CD4-positive, CD25-positive, alpha-beta regulatory T cell (primary cell): ENCODE data around the gene NF2. TPM values are rescaled to one million over a fixed set of nuclear protein-coding genes. Genes with fewer than 3 reads are reported as not detected.
A peak's percentile ranks its signal among the peaks of the same experiment; 100 is the strongest.
"Not testable (repeated sequence)": the region's sequence is repeated elsewhere in the genome, so short reads cannot be mapped to it uniquely, and the experiment has no call there.

Experiments
- ATAC-seq, 2 donors: fragments of 150-1000 bp; cut with Tn5 transposase; one replicate each; pipeline ENCODE4 v1.10.0; 2021; ENCODE audit warnings: low read depth in 2 of 2, moderate number of reproducible peaks in 2 of 2, moderate library complexity in 1 of 2
- DNase-seq, 3 donors: peaks; one replicate each; pipeline versions ENCODE4 v3.0.0 to v3.0.0-alpha.2; 2012 to 2022; ENCODE audit warnings: mixed read lengths in 1 of 3
- H3K27ac ChIP-seq: one replicate; pipeline ENCODE4 v1.7.0; 2013; ENCODE audit warnings: mild to moderate bottlenecking, low read length; ENCODE audit not compliant: insufficient read depth, poor library complexity, severe bottlenecking
- H3K27me3 ChIP-seq: one replicate; pipeline ENCODE4 v1.7.0; 2013; ENCODE audit warnings: low read length; ENCODE audit not compliant: control insufficient read depth, insufficient read depth
- H3K36me3 ChIP-seq: one replicate; pipeline ENCODE4 v1.7.0; 2013; ENCODE audit warnings: mild to moderate bottlenecking, low read length, moderate library complexity; ENCODE audit not compliant: control insufficient read depth, insufficient read depth
- H3K4me1 ChIP-seq: 2 replicates; pipeline ENCODE4 v1.7.0; 2013; ENCODE audit warnings: mild to moderate bottlenecking, low read length; ENCODE audit not compliant: insufficient read depth, control insufficient read depth, poor library complexity, severe bottlenecking
- H3K4me3 ChIP-seq: one replicate; pipeline ENCODE4 v1.7.0; 2013; ENCODE audit warnings: low read depth, mild to moderate bottlenecking, low read length, moderate library complexity
- H3K9me3 ChIP-seq, 2 experiments: 1 replicate in 1 of 2; 2 replicates in 1 of 2; pipeline ENCODE4 v1.7.0; 2013; ENCODE audit warnings: low read length in 2 of 2, mild to moderate bottlenecking in 1 of 2, moderate library complexity in 1 of 2; ENCODE audit not compliant: control insufficient read depth in 2 of 2
- H3K27ac Mint-ChIP-seq, 3 donors: one replicate each; pipeline ENCODE4 v1.8.0; 2020 to 2022; ENCODE audit warnings: mild to moderate bottlenecking in 3 of 3, mixed read lengths in 3 of 3, moderate library complexity in 2 of 3
- H3K27me3 Mint-ChIP-seq: one replicate; pipeline ENCODE4 v1.8.0; 2022; ENCODE audit warnings: mild to moderate bottlenecking, mixed read lengths
- H3K36me3 Mint-ChIP-seq: one replicate; pipeline ENCODE4 v1.8.0; 2020; ENCODE audit warnings: mixed read lengths
- H3K4me1 Mint-ChIP-seq, 4 donors: one replicate each; pipeline ENCODE4 v1.8.0; 2020 to 2022; ENCODE audit warnings: mixed read lengths in 4 of 4, mild to moderate bottlenecking in 1 of 4
- H3K4me3 Mint-ChIP-seq, 4 donors: one replicate each; pipeline ENCODE4 v1.8.0; 2020 to 2022; ENCODE audit warnings: mild to moderate bottlenecking in 4 of 4, mixed read lengths in 4 of 4, moderate library complexity in 3 of 4
- H3K9me3 Mint-ChIP-seq, 7 donors: one replicate each; pipeline ENCODE4 v1.8.0; 2020 to 2022; ENCODE audit warnings: mixed read lengths in 7 of 7, mild to moderate bottlenecking in 3 of 7, moderate library complexity in 2 of 7
- polyA plus RNA-seq, 4 donors: library from polyadenylated mRNA; unstranded; fragments of 300-500 nt; fragmentation: Illumina TruSeq; gene quantifications; one replicate each; pipeline ENCODE4 v1.2.3, GENCODE V29; 2021
- total RNA-seq: library from RNA; stranded (reverse); gene quantifications from one replicate; pipeline ENCODE4 v1.2.3, GENCODE V29; 2022

Gene NF2
- total RNA-seq (31.6 TPM), polyA plus RNA-seq (10 to 100 TPM; 16.4 to 20.0 (median 18.5) TPM)

DNA sequence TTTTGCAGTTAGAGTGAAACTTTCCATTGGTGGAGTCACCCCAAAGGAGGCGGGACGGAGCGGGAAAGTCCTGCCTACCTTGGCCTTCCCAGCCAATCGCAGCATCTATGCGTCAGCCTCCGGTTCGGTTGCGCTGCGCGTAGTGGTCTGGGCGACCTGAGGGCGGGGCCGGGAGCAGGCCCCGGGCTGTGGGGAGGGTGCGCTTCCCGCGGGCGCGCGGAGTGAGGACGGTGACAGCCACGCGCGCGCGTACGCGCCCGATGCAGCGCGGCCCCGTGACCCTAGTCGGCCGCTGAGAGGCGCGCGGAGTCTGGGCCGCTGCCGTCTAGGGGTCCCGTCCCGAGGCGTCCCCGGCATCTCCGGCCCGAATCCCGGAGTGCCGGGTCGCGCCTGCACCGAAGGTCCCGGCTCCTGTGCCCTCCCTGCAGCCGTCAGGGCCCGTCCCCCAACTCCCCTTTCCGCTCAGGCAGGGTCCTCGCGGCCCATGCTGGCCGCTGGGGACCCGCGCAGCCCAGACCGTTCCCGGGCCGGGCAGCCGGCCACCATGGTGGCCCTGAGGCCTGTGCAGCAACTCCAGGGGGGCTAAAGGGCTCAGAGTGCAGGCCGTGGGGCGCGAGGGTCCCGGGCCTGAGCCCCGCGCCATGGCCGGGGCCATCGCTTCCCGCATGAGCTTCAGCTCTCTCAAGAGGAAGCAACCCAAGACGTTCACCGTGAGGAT is at the start of gene NF2:
TSS of gene NF2 (plus strand) at position 276 of the 718 bp plus-strand sequence. CDS start at position 642, 366 bp downstream.
- Histone ChIP-seq H3K4me3 (peak within 1 kb of the TSS; percentile 98), H3K27me3 (no peaks in the 10 kb centered on the region), H3K27ac (peak within 1 kb of the TSS; percentile 88), H3K9me3 (no peaks in the 10 kb centered on the region), H3K36me3 (peaks cover 3% of the 10 kb centered on the region), H3K4me1 (peaks cover 20% of the 10 kb centered on the region)
- ATAC-seq (peak; percentile 96 to 99), DNase-seq (peak; percentile 97 to 100 (median 99))
- H3K27me3 Mint-ChIP-seq: peaks cover 4% of the 10 kb centered on the region
- no peaks in the 10 kb centered on the region for H3K9me3 Mint-ChIP-seq
- H3K4me1 Mint-ChIP-seq: peaks cover 11 to 40% (median 27%) of the 10 kb centered on the region in 4 donors
- peak within 1 kb of the TSS; percentile 94 to 98 (median 96) for H3K27ac Mint-ChIP-seq
- H3K36me3 Mint-ChIP-seq: no peaks in the 10 kb centered on the region
- peak within 1 kb of the TSS; percentile 91 to 98 (median 96) for H3K4me3 Mint-ChIP-seq

DNA sequence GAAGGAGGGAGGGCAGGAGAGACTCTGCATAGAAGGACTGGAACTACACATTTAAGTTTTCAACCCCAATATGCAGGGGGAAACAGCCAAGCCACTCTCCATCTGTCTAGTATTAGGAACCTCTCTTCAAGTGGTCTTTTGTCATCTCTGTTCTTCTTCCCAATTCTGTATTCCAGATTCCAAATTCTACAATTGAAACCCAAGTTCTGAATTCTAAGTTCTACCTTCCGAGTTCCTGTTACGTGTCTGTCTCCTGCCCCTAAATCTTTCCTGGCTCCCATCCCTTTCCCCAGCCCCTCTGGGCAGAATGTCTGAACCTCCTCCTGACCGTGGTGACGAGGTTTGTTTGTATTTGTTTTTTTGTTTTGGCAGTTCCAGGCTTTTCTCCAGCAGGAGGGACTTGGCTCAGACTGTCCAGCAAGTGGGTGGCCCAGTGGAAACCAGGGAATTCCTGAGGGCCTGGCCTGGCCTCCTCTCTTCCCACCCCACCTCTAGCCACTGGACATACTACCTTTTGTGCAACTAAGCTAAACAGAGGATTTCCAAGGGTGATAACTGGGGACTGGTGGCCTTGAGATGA is 48.3 kb upstream of the NF2 start:
- peaks cover 31% of the 10 kb centered on the region for H3K36me3 ChIP-seq
- no peak overlapping the region for H3K4me3 ChIP-seq
- H3K9me3 ChIP-seq: no peaks in the 10 kb centered on the region
- DNase-seq: no peak
- no peak for ATAC-seq
- H3K27ac ChIP-seq: no peak overlapping the region
- Mint-ChIP-seq H3K36me3 (peaks cover 34% of the 10 kb centered on the region), H3K27me3 (no peaks in the 10 kb centered on the region), H3K9me3 (no peaks in the 10 kb centered on the region), H3K4me3 (peak overlapping the region in 3 of 4 donors; percentile 5 to 41 (median 21)), H3K27ac (peak overlapping the region; percentile 88 to 96 (median 96)), H3K4me1 (peaks cover 10 to 36% (median 13%) of the 10 kb centered on the region in 4 donors)
- H3K4me1 ChIP-seq: peaks cover 11% of the 10 kb centered on the region
- no peaks in the 10 kb centered on the region for H3K27me3 ChIP-seq

DNA sequence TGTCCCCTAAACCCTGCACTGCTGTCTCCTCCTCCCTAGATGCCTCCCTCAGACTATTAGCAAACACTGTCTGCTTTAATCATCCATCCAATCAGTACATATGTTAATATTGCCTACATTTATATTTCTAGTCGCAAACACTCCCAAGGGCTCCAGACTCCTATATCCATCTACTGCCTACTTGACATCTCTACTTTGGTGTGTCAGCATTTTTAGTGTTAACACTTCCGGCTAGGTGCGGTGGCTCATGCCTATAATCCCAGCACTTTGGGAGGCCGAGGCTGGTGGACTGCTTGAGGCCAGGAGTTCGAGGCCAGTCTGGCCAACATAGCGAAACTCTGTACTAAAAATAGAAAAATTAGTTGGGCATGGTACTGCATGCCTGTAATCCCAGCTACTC is 44.4 kb upstream of the NF2 start:
- Mint-ChIP-seq H3K4me1 (peaks cover 0 to 10% (median 1%) of the 10 kb centered on the region in 4 donors), H3K27ac (no peak overlapping the region), H3K36me3 (peaks cover 49% of the 10 kb centered on the region), H3K4me3 (peak overlapping the region in 1 of 4 donors; percentile 62), H3K27me3 (no peaks in the 10 kb centered on the region), H3K9me3 (no peaks in the 10 kb centered on the region)
- no peak for DNase-seq
- Histone ChIP-seq H3K27ac (no peak overlapping the region), H3K36me3 (peaks cover 46% of the 10 kb centered on the region), H3K9me3 (no peaks in the 10 kb centered on the region), H3K4me1 (peaks cover 4% of the 10 kb centered on the region), H3K27me3 (no peaks in the 10 kb centered on the region), H3K4me3 (no peak overlapping the region)
- no peak for ATAC-seq

DNA sequence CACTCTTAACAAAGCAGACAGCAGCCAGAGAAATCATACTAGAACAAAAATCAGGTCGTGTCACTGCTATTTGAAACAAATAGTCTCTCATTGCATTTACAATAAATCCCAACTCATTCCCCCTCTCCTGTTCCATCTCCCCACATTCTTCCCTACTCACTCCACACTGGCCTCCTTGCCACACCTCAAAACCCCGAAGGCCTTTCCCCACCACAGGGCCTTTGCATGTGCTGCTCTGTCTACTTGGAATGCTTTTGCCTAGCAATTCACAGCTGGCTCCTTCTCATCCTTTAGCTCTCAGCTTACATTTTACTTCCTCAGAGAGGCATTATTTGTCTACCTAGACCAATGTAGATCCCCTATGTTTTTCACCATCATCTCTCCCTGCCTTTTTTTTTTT is 43.6 kb upstream of the NF2 start:
- Mint-ChIP-seq H3K36me3 (peaks cover 52% of the 10 kb centered on the region), H3K4me3 (no peak overlapping the region), H3K9me3 (no peaks in the 10 kb centered on the region), H3K4me1 (peaks cover 0 to 5% (median 1%) of the 10 kb centered on the region in 4 donors), H3K27me3 (no peaks in the 10 kb centered on the region), H3K27ac (peak overlapping the region in 1 of 3 donors; percentile 70)
- H3K36me3 ChIP-seq: peaks cover 46% of the 10 kb centered on the region
- no peak overlapping the region for H3K27ac ChIP-seq
- no peaks in the 10 kb centered on the region for H3K27me3 ChIP-seq
- no peak for DNase-seq
- H3K4me1 ChIP-seq: no peaks in the 10 kb centered on the region
- no peak overlapping the region for H3K4me3 ChIP-seq
- H3K9me3 ChIP-seq: no peaks in the 10 kb centered on the region
- no peak for ATAC-seq

DNA sequence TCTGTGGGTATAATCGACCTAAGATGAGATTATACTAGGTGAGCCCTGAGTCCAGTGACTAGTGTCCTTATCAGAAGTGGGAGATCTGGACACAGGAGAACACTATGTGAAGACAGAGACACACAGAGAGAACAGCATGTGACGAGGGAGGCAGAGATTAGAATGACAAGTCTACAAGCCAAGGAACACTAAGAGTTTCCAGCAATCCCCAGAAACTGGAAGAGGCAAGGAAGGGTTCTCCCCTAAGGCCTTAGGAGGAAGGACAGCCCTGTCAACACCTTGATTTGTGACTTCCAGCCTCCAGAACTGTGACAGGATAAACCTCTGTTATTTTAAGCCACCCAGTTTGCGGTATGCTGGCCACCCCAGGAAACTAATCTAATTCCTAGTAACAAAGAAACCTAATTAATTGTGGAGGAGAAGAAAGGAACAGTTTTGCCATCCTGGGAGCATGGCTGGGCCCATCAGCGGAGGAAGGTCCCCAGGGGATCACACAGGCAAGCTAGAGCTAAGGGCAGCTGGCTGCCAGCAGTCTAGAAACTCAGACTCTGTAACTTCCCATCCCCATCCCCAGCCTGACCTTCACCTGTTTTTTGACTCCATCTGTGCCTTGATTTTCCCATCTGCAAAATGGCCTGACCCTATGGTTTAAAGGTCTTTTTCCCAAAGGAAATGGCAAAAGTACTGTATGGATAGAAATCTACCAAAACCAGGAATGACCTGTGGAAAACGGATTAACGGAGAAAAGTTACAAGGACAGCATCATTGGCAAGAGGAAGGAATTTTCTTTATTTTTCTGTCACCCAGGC is 39.6 kb upstream of the NF2 start:
- Histone ChIP-seq H3K36me3 (peaks cover 36% of the 10 kb centered on the region), H3K9me3 (no peaks in the 10 kb centered on the region), H3K4me3 (no peak overlapping the region), H3K27ac (no peak overlapping the region), H3K27me3 (no peaks in the 10 kb centered on the region), H3K4me1 (no peaks in the 10 kb centered on the region)
- Mint-ChIP-seq H3K4me1 (peaks cover 0 to 2% (median 0%) of the 10 kb centered on the region in 4 donors), H3K9me3 (no peaks in the 10 kb centered on the region), H3K27me3 (no peaks in the 10 kb centered on the region), H3K36me3 (peaks cover 44% of the 10 kb centered on the region), H3K27ac (no peak overlapping the region), H3K4me3 (no peak overlapping the region)
- DNase-seq (no peak), ATAC-seq (no peak)

DNA sequence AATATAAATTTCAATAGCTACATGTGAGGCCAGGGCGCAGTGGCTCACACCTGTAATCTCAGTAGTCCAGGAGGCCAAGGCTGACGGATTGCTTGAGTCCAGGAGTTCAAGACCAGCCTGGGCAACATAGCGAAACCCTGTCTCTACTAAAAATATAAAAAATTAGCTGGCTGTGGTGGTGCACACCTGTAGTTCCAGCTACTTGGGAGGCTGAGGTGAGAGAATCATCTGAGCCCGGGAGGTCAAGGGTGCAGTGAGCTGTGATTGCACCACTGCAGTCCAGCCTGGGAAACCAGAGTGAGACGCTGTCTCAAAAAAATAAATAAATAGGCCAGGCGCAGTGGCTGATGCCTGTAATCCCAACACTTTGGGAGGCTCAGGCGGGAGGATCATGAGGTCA is 36.9 kb upstream of the NF2 start:
- H3K9me3 ChIP-seq, H3K9me3 Mint-ChIP-seq, H3K27ac ChIP-seq, H3K4me1 Mint-ChIP-seq, H3K27me3 Mint-ChIP-seq, ATAC-seq, H3K4me3 ChIP-seq, DNase-seq, H3K27me3 ChIP-seq, H3K4me1 ChIP-seq, H3K27ac Mint-ChIP-seq, H3K4me3 Mint-ChIP-seq: not testable (repeated sequence)
- H3K36me3 Mint-ChIP-seq: peaks cover 36% of the 10 kb centered on the region
- peaks cover 19% of the 10 kb centered on the region for H3K36me3 ChIP-seq

DNA sequence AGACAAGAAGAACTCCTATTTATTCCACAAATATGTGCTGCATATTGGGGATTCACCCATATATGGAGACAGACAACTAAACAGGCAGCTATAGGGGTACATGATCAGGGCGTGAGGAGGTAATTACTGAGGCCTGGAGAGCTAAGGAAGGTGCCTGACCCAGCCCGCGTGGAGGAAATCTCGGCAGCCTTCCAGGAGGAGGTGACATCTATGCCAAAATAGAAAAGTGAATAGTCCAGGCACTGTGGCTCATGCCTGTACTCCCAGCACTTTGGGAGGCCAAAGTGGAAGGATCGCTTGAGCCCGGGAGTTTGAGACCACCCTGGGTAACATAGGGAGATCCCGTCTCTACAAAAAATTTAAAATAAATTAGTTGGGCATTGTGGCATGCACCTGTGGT is 36.1 kb upstream of the NF2 start:
- Mint-ChIP-seq H3K27ac (no peak overlapping the region), H3K4me1 (peaks cover 0 to 4% (median 0%) of the 10 kb centered on the region in 4 donors), H3K4me3 (no peak overlapping the region), H3K9me3 (no peaks in the 10 kb centered on the region), H3K36me3 (peaks cover 33% of the 10 kb centered on the region), H3K27me3 (peaks cover under 1% of the 10 kb centered on the region)
- DNase-seq (no peak), ATAC-seq (no peak)
- H3K4me3 ChIP-seq: no peak overlapping the region
- peaks cover 16% of the 10 kb centered on the region for H3K36me3 ChIP-seq
- no peaks in the 10 kb centered on the region for H3K27me3 ChIP-seq
- no peaks in the 10 kb centered on the region for H3K9me3 ChIP-seq
- no peaks in the 10 kb centered on the region for H3K4me1 ChIP-seq
- H3K27ac ChIP-seq: no peak overlapping the region
